Measurements from ENCODE around the gene CWF19L2.
A peak's percentile ranks its signal among the peaks of the same experiment; 100 is the strongest.
"Not testable (repeated sequence)": the region's sequence is repeated elsewhere in the genome, so short reads cannot be mapped to it uniquely, and the experiment has no call there.

Gene CWF19L2

GRCh38 chr11:107439586-107440167 is 17.9 kb downstream of the CWF19L2 start:
- no peak for FAIRE-seq
- DNase-seq (ENCODE audit: insufficient read length, low spot score), result no peak

GRCh38 chr11:107438148-107438547 is 19.5 kb downstream of the CWF19L2 start:
- FAIRE-seq (no peak), DNase-seq (ENCODE audit: insufficient read length, low spot score) (no peak)

GRCh38 chr11:107430525-107430924 is 27.1 kb downstream of the CWF19L2 start:
- FAIRE-seq (no peak), DNase-seq (ENCODE audit: insufficient read length, low spot score) (no peak)

GRCh38 chr11:107427569-107428180 is 29.9 kb downstream of the CWF19L2 start:
- FAIRE-seq (no peak), DNase-seq (ENCODE audit: insufficient read length, low spot score) (no peak)

GRCh38 chr11:107413352-107413751 is 44.3 kb downstream of the CWF19L2 start:
- no peak for FAIRE-seq
- no peak for DNase-seq (ENCODE audit: insufficient read length, low spot score)

GRCh38 chr11:107408762-107409211 is 48.8 kb downstream of the CWF19L2 start:
- FAIRE-seq (no peak), DNase-seq (ENCODE audit: insufficient read length, low spot score) (no peak)

GRCh38 chr11:107405260-107405659 is 52.4 kb downstream of the CWF19L2 start:
- DNase-seq (ENCODE audit: insufficient read length, low spot score), result no peak
- no peak for FAIRE-seq

- DNase-seq (ENCODE audit: insufficient read length, low spot score); FAIRE-seq: not testable (repeated sequence)
These were observed 56.5 kb downstream of the CWF19L2 start for GRCh38 chr11:107401131-107401530.

- DNase-seq (ENCODE audit: insufficient read length, low spot score) (no peak), FAIRE-seq (no peak)
These were observed 60.3 kb downstream of the CWF19L2 start for GRCh38 chr11:107397357-107397756.

GRCh38 chr11:107392611-107393010 is 65.0 kb downstream of the CWF19L2 start:
- DNase-seq (ENCODE audit: insufficient read length, low spot score) (no peak), FAIRE-seq (no peak)

GRCh38 chr11:107390701-107391100 is 66.9 kb downstream of the CWF19L2 start:
- not testable (repeated sequence) for DNase-seq (ENCODE audit: insufficient read length, low spot score); FAIRE-seq

- DNase-seq (ENCODE audit: insufficient read length, low spot score) (no peak), FAIRE-seq (no peak)
These were observed 70.0 kb downstream of the CWF19L2 start for GRCh38 chr11:107387666-107388065.

GRCh38 chr11:107385361-107385981 is 72.2 kb downstream of the CWF19L2 start:
- no peak for FAIRE-seq
- peak; percentile 12 for DNase-seq (ENCODE audit: insufficient read length, low spot score)

- DNase-seq (ENCODE audit: insufficient read length, low spot score) (no peak), FAIRE-seq (no peak)
These were observed 73.3 kb downstream of the CWF19L2 start for GRCh38 chr11:107384144-107384852.

GRCh38 chr11:107372439-107372838 is 85.2 kb downstream of the CWF19L2 start:
- FAIRE-seq (no peak), DNase-seq (ENCODE audit: insufficient read length, low spot score) (no peak)

GRCh38 chr11:107370390-107370789 is 87.2 kb downstream of the CWF19L2 start:
- DNase-seq (ENCODE audit: insufficient read length, low spot score) (peak; percentile 10), FAIRE-seq (no peak)

- DNase-seq (ENCODE audit: insufficient read length, low spot score), result no peak
- no peak for FAIRE-seq
These were observed 97.9 kb downstream of the CWF19L2 start for GRCh38 chr11:107359701-107360100.

- no peak for DNase-seq (ENCODE audit: insufficient read length, low spot score)
- no peak for FAIRE-seq
These were observed 99.7 kb downstream of the CWF19L2 start for GRCh38 chr11:107357877-107358276.

- DNase-seq (ENCODE audit: insufficient read length, low spot score) (no peak), FAIRE-seq (no peak)
These were observed 102.8 kb downstream of the CWF19L2 start for GRCh38 chr11:107354780-107355179.

- DNase-seq (ENCODE audit: insufficient read length, low spot score), result no peak
- no peak for FAIRE-seq
These were observed 119.7 kb downstream of the CWF19L2 start for GRCh38 chr11:107337917-107338316.

GRCh38 chr11:107331728-107332127 is 125.9 kb downstream of the CWF19L2 start:
- FAIRE-seq (no peak), DNase-seq (ENCODE audit: insufficient read length, low spot score) (no peak)
